HG02588 (cell line): ENCODE measurements around the gene IL11RA.

Source experiments
- ATAC-seq: cut with Tn5 transposase; IDR thresholded peaks from one replicate; pipeline ENCODE4 v1.9.1; 2021; ENCODE audit warnings: mild to moderate bottlenecking, moderate library complexity; ENCODE audit not compliant: unreplicated experiment

IL11RA gene

GRCh38 chr9:34652602-34653000 lies 616 bp downstream of the IL11RA start:
- ATAC-seq: no peak

- no peak for ATAC-seq
These were observed 1.4 kb downstream of the IL11RA start for GRCh38 chr9:34653151-34654072.

- ATAC-seq: no peak
These were observed 2.5 kb downstream of the IL11RA start for GRCh38 chr9:34654323-34655051.

- no peak for ATAC-seq
These were observed 3.4 kb downstream of the IL11RA start for GRCh38 chr9:34655394-34655793.

- ATAC-seq: no peak
These were observed 5.0 kb downstream of the IL11RA start for GRCh38 chr9:34656992-34657391.

- no peak for ATAC-seq
These were observed 6.5 kb downstream of the IL11RA start for GRCh38 chr9:34658461-34658860.

- no peak for ATAC-seq
These were observed 7.7 kb downstream of the IL11RA start for GRCh38 chr9:34659592-34660253.

- ATAC-seq: no peak
These were observed 10.7 kb downstream of the IL11RA start, which contains the start of gene CCL27 for GRCh38 chr9:34662526-34663302. Gene CCL27, minus strand, starts transcription at chr9:34662657. Its CDS starts 24 bp downstream, at chr9:34662633.

- ATAC-seq: no peak
These were observed 11.3 kb downstream of the IL11RA start for GRCh38 chr9:34663303-34663605.

GRCh38 chr9:34664281-34665066 lies 12.5 kb downstream of the IL11RA start:
- ATAC-seq: peak; percentile 62

- ATAC-seq: peak; percentile 19
These were observed 13.0 kb downstream of the IL11RA start for GRCh38 chr9:34665067-34665380.

- peak; percentile 62 for ATAC-seq
These were observed 13.6 kb downstream of the IL11RA start for GRCh38 chr9:34665381-34666250.

GRCh38 chr9:34669809-34670562 lies 18.0 kb downstream of the IL11RA start:
- no peak for ATAC-seq

GRCh38 chr9:34671307-34671706 lies 19.3 kb downstream of the IL11RA start:
- ATAC-seq: no peak

GRCh38 chr9:34674440-34674839 lies 22.5 kb downstream of the IL11RA start:
- no peak for ATAC-seq

GRCh38 chr9:34675048-34675714 lies 23.2 kb downstream of the IL11RA start:
- no peak for ATAC-seq

- ATAC-seq: no peak
These were observed 23.9 kb downstream of the IL11RA start for GRCh38 chr9:34675869-34676268.

GRCh38 chr9:34684145-34684544 lies 32.2 kb downstream of the IL11RA start:
- ATAC-seq: no peak
